Pancreas (tissue), 10 donors: Measurements from ENCODE around the gene RPTOR. TPM values are rescaled to one million over a fixed set of nuclear protein-coding genes. Genes with fewer than 3 reads are reported as not detected.
A peak's percentile ranks its signal among the peaks of the same experiment; 100 is the strongest.

Source experiments
- ATAC-seq, 4 donors: fragments of 200-7000 bp; cut with Tn5 transposase; one replicate each; pipeline versions ENCODE4 v1.8.0 to v1.9.1; 2020; ENCODE audit warnings: mild to moderate bottlenecking in 4 of 4, moderate library complexity in 4 of 4
- DNase-seq, 6 donors: peaks; one replicate each; pipeline ENCODE4 v3.0.0-alpha.2; 2020
- FAIRE-seq: peaks from 2 replicates; lab custom pipeline; 2012; peaks lifted over from hg19 to GRCh38; lab: Jason Lieb, UNC
- H3K27ac ChIP-seq, 4 donors: fragments of 200-600 bp; sonication (generic); 1 replicate in 3 of 4; 2 replicates in 1 of 4; pipeline versions ENCODE4 v1.5.0 to v1.8.0; 2020
- H3K27me3 ChIP-seq, 4 donors: fragments of 200-600 bp; one replicate each; pipeline ENCODE4 v1.8.0; 2021
- H3K36me3 ChIP-seq, 3 donors: fragments of 200-600 bp; sonication (generic) in 1 of 3; one replicate each; pipeline versions ENCODE4 v1.5.0 to v1.8.0; 2020 to 2021
- H3K4me1 ChIP-seq, 3 donors: fragments of 200-600 bp; one replicate each; pipeline ENCODE4 v1.8.0; 2021
- H3K4me3 ChIP-seq, 4 donors: fragments of 200-600 bp; sonication (generic) in 2 of 4; one replicate each; pipeline versions ENCODE4 v1.5.0 to v1.8.0; 2020 to 2021
- H3K9me3 ChIP-seq, 4 donors: fragments of 200-600 bp; one replicate each; pipeline ENCODE4 v1.8.0; 2021
- CTCF ChIP-seq, 4 donors: fragments of 200-600 bp; sonication (generic) in 3 of 4; IDR thresholded peaks; one replicate each; pipeline versions ENCODE4 v1.5.0 to v1.8.0; 2021; ENCODE audit warnings: antibody characterized with exemption in 4 of 4
- WGBS, 2 donors: extraction: QIAGEN DNeasy Blood & Tissue Kit; methylation state at CpG; one replicate each; pipeline ENCODE4 v1.1.7; 2013; 5-methylcytosine and 5-hydroxymethylcytosine counted together
- intact Hi-C, 3 donors: fragments of 100-400 bp; cut with DNase I; formaldehyde crosslinking; loops; one replicate each; pipeline versions ENCODE4 v1.11.1 to v1.14.2; 2022
- polyA plus RNA-seq, 2 donors: library from polyadenylated mRNA; stranded (reverse); fragments of 200-250 nt; gene quantifications; one replicate each; pipeline ENCODE4 v1.2.3, GENCODE V29; 2013
- total RNA-seq, 6 donors: library from RNA; stranded (reverse); fragmentation: NEBNext Ultra II Directional in 4 of 6; extraction: Animal tissue kit (Norgen Biotek cat#: 25700) in 4 of 6; gene quantifications; one replicate each; pipeline versions ENCODE4 v1.2.1 to v1.2.4, GENCODE V29; 2021 to 2023
- donor health status: healthy with polysubstance abuse.
- donor health status: DM: no; HTN: no; CAD: no; lungs with moderate emphysema.
- donor health status: DM: no; HTN: no; CAD: no.
- donor health status: control.
- donor health status: control.
- donor health status: Bipolar disorder and iron deficiency.
- donor health status: DM: yes; HTN: yes; CAD: no.
- donor health status: DM: no; HTN: no; CAD: no.
- donor health status: DM: no; HTN: no; CAD: no.
- donor health status: DM: yes; HTN: yes; CAD: no.

RPTOR gene
- total and polyA plus RNA-seq, 8 donors = 5.0 to 18.9 (median 13.2) TPM

GRCh38 chr17:80856863-80857755 lies 312.5 kb downstream of the RPTOR start:
- 95 to 98% methylated on average over 26 to 27 of the region's 27 CpGs for WGBS, 2 donors
- no peak for ATAC-seq

GRCh38 chr17:80857756-80858171 lies 313.1 kb downstream of the RPTOR start:
- no peaks in the 10 kb centered on the region for H3K9me3 ChIP-seq
- H3K27ac ChIP-seq = no peak overlapping the region
- H3K4me3 ChIP-seq = no peak overlapping the region
- ATAC-seq (no peak), FAIRE-seq (no peak), DNase-seq (peak in 1 of 6 donors; percentile 49)
- no peaks in the 10 kb centered on the region for H3K27me3 ChIP-seq
- no peaks in the 10 kb centered on the region for H3K4me1 ChIP-seq
- peaks cover 0 to 7% (median 0%) of the 10 kb centered on the region in 3 donors for H3K36me3 ChIP-seq
- no peak for TF ChIP-seq CTCF (IDR thresholded peaks at IDR 0.05)
- 95 to 97% methylated on average over 23 to 25 of the region's 25 CpGs for WGBS, 2 donors
- intact Hi-C loops = no loop called here

More at GRCh38 chr17:80856863-80857755, 312.5 kb downstream of the RPTOR start:
- intact Hi-C loops = no loop called here
- H3K27ac ChIP-seq = no peak overlapping the region
- DNase-seq (peak in 1 of 6 donors; percentile 46), FAIRE-seq (no peak)
- peaks cover 0 to 7% (median 0%) of the 10 kb centered on the region in 3 donors for H3K36me3 ChIP-seq
- TF ChIP-seq CTCF (IDR thresholded peaks at IDR 0.05) = no peak
- H3K27me3 ChIP-seq = no peaks in the 10 kb centered on the region
- H3K4me1 ChIP-seq = no peaks in the 10 kb centered on the region
- no peak overlapping the region for H3K4me3 ChIP-seq
- no peaks in the 10 kb centered on the region for H3K9me3 ChIP-seq

GRCh38 chr17:80858301-80859001 lies 313.8 kb downstream of the RPTOR start:
- H3K4me3 ChIP-seq = no peak overlapping the region
- FAIRE-seq (no peak), ATAC-seq (no peak), DNase-seq (peak in 1 of 6 donors; percentile 39)
- no peaks in the 10 kb centered on the region for H3K9me3 ChIP-seq
- no peaks in the 10 kb centered on the region for H3K27me3 ChIP-seq
- H3K27ac ChIP-seq = no peak overlapping the region
- intact Hi-C loops = no loop called here
- 90 to 92% methylated on average over 20 of the region's 20 CpGs for WGBS, 2 donors
- no peak for TF ChIP-seq CTCF (IDR thresholded peaks at IDR 0.05)
- H3K4me1 ChIP-seq = no peaks in the 10 kb centered on the region
- H3K36me3 ChIP-seq = peaks cover 0 to 7% (median 0%) of the 10 kb centered on the region in 3 donors

GRCh38 chr17:80859002-80859941 lies 314.6 kb downstream of the RPTOR start:
- Histone ChIP-seq H3K36me3 (peaks cover 0 to 7% (median 0%) of the 10 kb centered on the region in 3 donors), H3K4me3 (no peak overlapping the region), H3K4me1 (no peaks in the 10 kb centered on the region), H3K27me3 (no peaks in the 10 kb centered on the region), H3K27ac (no peak overlapping the region), H3K9me3 (no peaks in the 10 kb centered on the region)
- intact Hi-C loops = no loop called here
- ATAC-seq (peak; percentile 57 to 86 (median 74)), FAIRE-seq (no peak), DNase-seq (peak; percentile 46 to 89 (median 71))
- 63 to 65% methylated on average over 40 of the region's 40 CpGs for WGBS, 2 donors
- no peak for TF ChIP-seq CTCF (IDR thresholded peaks at IDR 0.05)
